MCF 10A (cell line): ENCODE data around the gene CAMTA1. TPM values are rescaled to one million over a fixed set of nuclear protein-coding genes. Genes with fewer than 3 reads are reported as not detected.

Experiments
- BruUV-seq: library from RNA; stranded (reverse); fragments of 400-500 nt; replicated peaks from 2 replicates; lab custom pipeline; 2021; lab: Mats Ljungman, UMichigan
- CTCF ChIA-PET: fragments of 300-600 bp; sonication (Branson Sonifier 250); formaldehyde crosslinking; extraction: SDS; loops from one replicate; lab custom pipeline; 2021; ENCODE audit warnings: antibody characterized with exemption, inconsistent platforms; lab: Yijun Ruan, JAX
- POLR2A ChIA-PET: fragments of 300-600, 350-650 bp; sonication (Branson Sonifier 250); formaldehyde crosslinking; extraction: SDS; loops from one replicate; lab custom pipeline; 2020; ENCODE audit warnings: antibody characterized with exemption, inconsistent platforms; lab: Yijun Ruan, JAX
- DNase-seq: peaks from one replicate; pipeline ENCODE4 v3.0.0-alpha.2; 2018; ENCODE audit not compliant: unreplicated experiment
- H3K27ac Mint-ChIP-seq: one replicate; pipeline ENCODE4 v1.8.0; 2022; ENCODE audit warnings: mild to moderate bottlenecking, low read depth, mixed read lengths; ENCODE audit not compliant: unreplicated experiment
- H3K27me3 Mint-ChIP-seq: one replicate; pipeline ENCODE4 v1.8.0; 2022; ENCODE audit warnings: mixed read lengths; ENCODE audit not compliant: insufficient read depth, unreplicated experiment
- H3K36me3 Mint-ChIP-seq: one replicate; pipeline ENCODE4 v1.8.0; 2022; ENCODE audit warnings: mild to moderate bottlenecking, moderate library complexity, mixed read lengths; ENCODE audit not compliant: insufficient read depth, unreplicated experiment
- H3K4me1 Mint-ChIP-seq: one replicate; pipeline ENCODE4 v1.8.0; 2022; ENCODE audit warnings: mixed read lengths; ENCODE audit not compliant: insufficient read depth, unreplicated experiment
- H3K4me3 Mint-ChIP-seq: one replicate; pipeline ENCODE4 v1.8.0; 2022; ENCODE audit warnings: mild to moderate bottlenecking, moderate library complexity, mixed read lengths; ENCODE audit not compliant: unreplicated experiment
- H3K9me3 Mint-ChIP-seq: one replicate; pipeline ENCODE4 v1.8.0; 2022; ENCODE audit warnings: mixed read lengths; ENCODE audit not compliant: unreplicated experiment
- intact Hi-C: fragments of 100-400 bp; cut with micrococcal nuclease; formaldehyde crosslinking; loops from 2 replicates; pipeline ENCODE4 v1.14.1; 2022
- total RNA-seq: library from RNA; stranded (reverse); gene quantifications from 2 replicates; pipeline ENCODE4 v1.2.3, GENCODE V29; 2022
- TF ChIP-seq, protein P1 (sequence below): fragments of 200-600 bp; IDR thresholded peaks from one replicate; pipeline ENCODE4 v1.8.0; 2022; ENCODE audit warnings: antibody characterized with exemption, mild to moderate bottlenecking; ENCODE audit not compliant: unreplicated experiment

Gene CAMTA1
- total RNA-seq, 1 experiment from 2014 or later = 74.1 TPM

DNA sequence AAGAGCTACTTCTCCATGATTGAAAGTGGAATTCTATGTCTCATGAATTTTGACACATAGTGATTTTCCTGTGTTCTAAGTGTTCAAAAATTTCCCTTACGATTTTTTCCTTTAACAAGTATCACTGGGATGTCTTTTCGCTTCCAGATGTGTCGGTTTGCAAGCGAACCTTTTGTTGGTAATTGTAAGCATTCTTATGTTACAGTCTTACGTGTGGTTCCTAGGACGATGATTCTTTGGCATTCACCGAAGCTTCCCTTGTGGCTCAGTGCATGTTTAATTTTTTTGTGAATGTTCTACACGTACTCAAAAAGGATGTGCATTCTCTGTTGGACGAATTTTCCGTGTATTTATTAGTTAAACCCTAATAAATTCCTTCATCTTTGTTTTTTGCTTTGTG lies 211.6 kb downstream of the CAMTA1 start:
- no peaks in the 10 kb centered on the region for H3K9me3 Mint-ChIP-seq
- no peaks in the 10 kb centered on the region for H3K4me1 Mint-ChIP-seq
- intact Hi-C loops = no loop called here
- ChIA-PET CTCF (interaction anchor here (1.0 kb wide), 1 partner anchor 73 kb away, joined by 5 read pairs; no protein-coding TSS in a partner anchor), POLR2A (no interaction called here)
- no peak overlapping the region for H3K4me3 Mint-ChIP-seq
- H3K27me3 Mint-ChIP-seq = peaks cover 68% of the 10 kb centered on the region
- TF ChIP-seq, protein P1, sequence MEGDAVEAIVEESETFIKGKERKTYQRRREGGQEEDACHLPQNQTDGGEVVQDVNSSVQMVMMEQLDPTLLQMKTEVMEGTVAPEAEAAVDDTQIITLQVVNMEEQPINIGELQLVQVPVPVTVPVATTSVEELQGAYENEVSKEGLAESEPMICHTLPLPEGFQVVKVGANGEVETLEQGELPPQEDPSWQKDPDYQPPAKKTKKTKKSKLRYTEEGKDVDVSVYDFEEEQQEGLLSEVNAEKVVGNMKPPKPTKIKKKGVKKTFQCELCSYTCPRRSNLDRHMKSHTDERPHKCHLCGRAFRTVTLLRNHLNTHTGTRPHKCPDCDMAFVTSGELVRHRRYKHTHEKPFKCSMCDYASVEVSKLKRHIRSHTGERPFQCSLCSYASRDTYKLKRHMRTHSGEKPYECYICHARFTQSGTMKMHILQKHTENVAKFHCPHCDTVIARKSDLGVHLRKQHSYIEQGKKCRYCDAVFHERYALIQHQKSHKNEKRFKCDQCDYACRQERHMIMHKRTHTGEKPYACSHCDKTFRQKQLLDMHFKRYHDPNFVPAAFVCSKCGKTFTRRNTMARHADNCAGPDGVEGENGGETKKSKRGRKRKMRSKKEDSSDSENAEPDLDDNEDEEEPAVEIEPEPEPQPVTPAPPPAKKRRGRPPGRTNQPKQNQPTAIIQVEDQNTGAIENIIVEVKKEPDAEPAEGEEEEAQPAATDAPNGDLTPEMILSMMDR = no peak
- BruUV-seq = no TSS peak
- DNase-seq = no peak
- H3K36me3 Mint-ChIP-seq = no peaks in the 10 kb centered on the region
- H3K27ac Mint-ChIP-seq = no peak overlapping the region

DNA sequence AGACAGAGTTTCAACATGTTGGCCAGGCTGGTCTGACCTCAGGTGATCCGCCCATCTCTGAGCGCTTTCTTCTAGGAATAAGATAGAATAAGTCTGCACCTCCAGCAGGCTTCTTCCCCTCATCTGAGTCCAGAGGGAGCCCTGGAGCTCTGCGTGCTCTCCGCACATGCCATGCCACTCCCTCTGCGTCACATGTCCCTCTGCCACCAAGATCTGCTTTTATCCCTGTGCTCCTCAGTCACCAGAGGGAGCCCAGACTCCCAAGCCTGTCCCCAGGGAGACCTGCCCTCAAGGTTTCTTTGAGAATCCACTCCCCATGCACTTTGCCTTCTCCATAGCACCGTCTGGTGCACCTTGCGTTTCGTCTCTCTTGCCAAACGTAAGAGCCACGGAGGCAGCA lies 213.0 kb downstream of the CAMTA1 start:
- Mint-ChIP-seq H3K4me3 (no peak overlapping the region), H3K27me3 (peaks cover 80% of the 10 kb centered on the region), H3K27ac (no peak overlapping the region), H3K36me3 (no peaks in the 10 kb centered on the region), H3K9me3 (no peaks in the 10 kb centered on the region), H3K4me1 (no peaks in the 10 kb centered on the region)
- intact Hi-C loops = no loop called here
- BruUV-seq = no TSS peak
- no peak for DNase-seq
- CTCF ChIA-PET = no interaction called here
- TF ChIP-seq, protein P1 = no peak
- POLR2A ChIA-PET = no interaction called here

DNA sequence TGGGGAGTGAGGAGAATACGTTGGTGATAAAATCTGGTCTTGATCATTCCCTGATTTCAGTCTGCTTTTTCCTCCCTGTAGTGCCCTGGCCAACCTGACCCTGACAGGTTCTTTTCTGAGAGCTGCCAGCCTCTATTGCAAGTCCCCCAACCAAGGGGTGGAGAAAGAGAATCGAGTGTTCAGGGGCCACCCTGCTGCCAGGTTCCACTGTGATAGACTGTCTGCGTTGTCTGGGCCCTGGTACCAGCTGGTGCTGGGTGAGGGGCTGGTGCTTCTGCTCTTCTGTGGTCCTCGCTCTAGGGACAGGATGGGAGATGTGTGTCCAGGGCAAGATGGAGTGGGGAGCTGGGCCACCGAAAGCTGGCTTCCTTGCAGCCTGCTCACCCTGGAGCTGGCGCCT lies 214.6 kb downstream of the CAMTA1 start:
- peaks cover 81% of the 10 kb centered on the region for H3K27me3 Mint-ChIP-seq
- TF ChIP-seq, protein P1 = no peak
- no peaks in the 10 kb centered on the region for H3K4me1 Mint-ChIP-seq
- DNase-seq = no peak
- POLR2A ChIA-PET = no interaction called here
- no TSS peak for BruUV-seq
- no peak overlapping the region for H3K4me3 Mint-ChIP-seq
- no peaks in the 10 kb centered on the region for H3K36me3 Mint-ChIP-seq
- CTCF ChIA-PET = interaction anchor here (0.8 kb wide), 1 partner anchor 43 kb away, joined by 3 read pairs; no protein-coding TSS in a partner anchor
- intact Hi-C loops = no loop called here
- H3K9me3 Mint-ChIP-seq = no peaks in the 10 kb centered on the region
- H3K27ac Mint-ChIP-seq = no peak overlapping the region

DNA sequence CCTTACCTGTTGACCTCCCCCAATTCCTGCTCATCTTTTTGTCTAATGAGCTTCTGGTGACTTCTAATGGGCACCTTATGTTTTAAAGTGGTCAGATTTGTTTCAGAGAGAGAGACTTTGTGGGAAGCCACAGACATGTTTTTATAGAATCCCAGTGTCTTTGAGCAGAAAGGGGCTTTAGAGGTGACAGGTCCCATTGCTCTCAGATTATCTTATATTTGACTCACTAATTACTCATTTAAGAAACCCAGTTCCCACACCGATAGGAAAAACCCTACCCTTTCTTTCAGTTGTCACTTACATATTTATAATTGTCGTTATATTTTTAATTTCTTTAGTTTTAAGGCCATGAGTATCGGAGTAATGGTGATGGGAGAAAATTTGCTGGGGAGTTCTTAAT lies 215.5 kb downstream of the CAMTA1 start:
- H3K4me3 Mint-ChIP-seq = no peak overlapping the region
- no peaks in the 10 kb centered on the region for H3K36me3 Mint-ChIP-seq
- intact Hi-C loops = no loop called here
- no peaks in the 10 kb centered on the region for H3K4me1 Mint-ChIP-seq
- CTCF ChIA-PET = no interaction called here
- no TSS peak for BruUV-seq
- no peaks in the 10 kb centered on the region for H3K9me3 Mint-ChIP-seq
- H3K27ac Mint-ChIP-seq = no peak overlapping the region
- H3K27me3 Mint-ChIP-seq = peaks cover 81% of the 10 kb centered on the region
- POLR2A ChIA-PET = no interaction called here
- no peak for DNase-seq
- TF ChIP-seq, protein P1 = no peak
